OCI-LY1 (cell line): ENCODE results near the gene ZNF318.

Source experiments
- EZH2 ChIP-seq: fragments of 200-600 bp; sonication (generic), shearing (Covaris generic); IDR thresholded peaks from 2 replicates; pipeline ENCODE4 v1.8.0; 2017; ENCODE audit warnings: borderline replicate concordance, mixed run types, mild to moderate bottlenecking, antibody characterized with exemption, low read length, moderate library complexity, mixed read lengths
- TF ChIP-seq, protein P1 (sequence below): fragments of 200-600 bp; sonication (generic), shearing (Covaris generic); IDR thresholded peaks from 2 replicates; pipeline ENCODE4 v1.5.1; 2017; ENCODE audit warnings: mild to moderate bottlenecking, antibody characterized with exemption, low read length, moderate library complexity, mixed read lengths

- TF ChIP-seq, protein P1, sequence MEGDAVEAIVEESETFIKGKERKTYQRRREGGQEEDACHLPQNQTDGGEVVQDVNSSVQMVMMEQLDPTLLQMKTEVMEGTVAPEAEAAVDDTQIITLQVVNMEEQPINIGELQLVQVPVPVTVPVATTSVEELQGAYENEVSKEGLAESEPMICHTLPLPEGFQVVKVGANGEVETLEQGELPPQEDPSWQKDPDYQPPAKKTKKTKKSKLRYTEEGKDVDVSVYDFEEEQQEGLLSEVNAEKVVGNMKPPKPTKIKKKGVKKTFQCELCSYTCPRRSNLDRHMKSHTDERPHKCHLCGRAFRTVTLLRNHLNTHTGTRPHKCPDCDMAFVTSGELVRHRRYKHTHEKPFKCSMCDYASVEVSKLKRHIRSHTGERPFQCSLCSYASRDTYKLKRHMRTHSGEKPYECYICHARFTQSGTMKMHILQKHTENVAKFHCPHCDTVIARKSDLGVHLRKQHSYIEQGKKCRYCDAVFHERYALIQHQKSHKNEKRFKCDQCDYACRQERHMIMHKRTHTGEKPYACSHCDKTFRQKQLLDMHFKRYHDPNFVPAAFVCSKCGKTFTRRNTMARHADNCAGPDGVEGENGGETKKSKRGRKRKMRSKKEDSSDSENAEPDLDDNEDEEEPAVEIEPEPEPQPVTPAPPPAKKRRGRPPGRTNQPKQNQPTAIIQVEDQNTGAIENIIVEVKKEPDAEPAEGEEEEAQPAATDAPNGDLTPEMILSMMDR, result no peak
- TF ChIP-seq EZH2, result no peak
Observed at GRCh38 chr6:43318011-43318410, 51.4 kb downstream of the ZNF318 start.
